SW480 (cell line): ENCODE data around the gene CPT1C.
A peak's percentile ranks its signal among the peaks of the same experiment; 100 is the strongest.
"Not testable (repeated sequence)": the region's sequence is repeated elsewhere in the genome, so short reads cannot be mapped to it uniquely, and the experiment has no call there.

Experiments
- DNase-seq: peaks from one replicate; pipeline ENCODE4 v3.0.0-alpha.2; 2016; ENCODE audit warnings: low spot score

CPT1C gene

DNA sequence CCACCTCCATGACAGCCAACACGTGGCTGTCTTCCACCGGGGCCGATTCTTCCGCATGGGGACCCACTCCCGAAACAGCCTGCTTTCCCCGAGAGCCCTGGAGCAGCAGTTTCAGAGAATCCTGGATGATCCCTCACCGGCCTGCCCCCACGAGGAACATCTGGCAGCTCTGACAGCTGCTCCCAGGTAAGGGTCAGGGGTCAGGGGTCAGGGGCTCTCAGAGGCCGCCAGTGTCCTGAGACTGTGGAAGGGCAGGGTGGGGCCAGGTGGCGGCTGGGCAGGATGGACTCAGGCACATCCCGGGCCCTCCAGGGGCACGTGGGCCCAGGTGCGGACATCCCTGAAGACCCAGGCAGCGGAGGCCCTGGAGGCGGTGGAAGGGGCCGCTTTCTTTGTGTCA, 15.0 kb downstream of the CPT1C start:
- DNase-seq = no peak

DNA sequence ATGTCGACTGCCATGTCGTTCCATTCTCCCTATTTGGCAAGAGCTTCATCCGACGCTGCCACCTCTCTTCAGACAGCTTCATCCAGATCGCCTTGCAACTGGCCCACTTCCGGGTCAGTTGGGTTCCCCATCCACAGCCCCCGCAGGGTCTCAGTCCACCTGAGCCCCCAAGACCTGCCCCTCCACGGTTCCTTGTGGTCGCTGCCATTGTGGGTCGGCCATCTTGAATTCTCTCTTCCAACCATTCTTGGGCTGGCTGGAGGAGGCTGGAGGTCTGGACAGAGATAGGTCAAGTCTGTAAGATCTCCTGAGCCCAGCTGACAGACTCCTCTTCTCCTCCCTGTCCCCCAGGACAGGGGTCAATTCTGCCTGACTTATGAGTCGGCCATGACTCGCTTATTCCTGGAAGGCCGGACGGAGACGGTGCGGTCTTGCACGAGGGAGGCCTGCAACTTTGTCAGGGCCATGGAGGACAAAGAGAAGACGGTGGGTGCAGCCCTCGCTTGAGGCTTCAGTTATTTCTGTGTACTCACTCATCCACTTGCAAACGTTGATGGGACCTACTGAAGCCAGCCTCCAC, 19.5 kb downstream of the CPT1C start:
- no peak for DNase-seq

DNA sequence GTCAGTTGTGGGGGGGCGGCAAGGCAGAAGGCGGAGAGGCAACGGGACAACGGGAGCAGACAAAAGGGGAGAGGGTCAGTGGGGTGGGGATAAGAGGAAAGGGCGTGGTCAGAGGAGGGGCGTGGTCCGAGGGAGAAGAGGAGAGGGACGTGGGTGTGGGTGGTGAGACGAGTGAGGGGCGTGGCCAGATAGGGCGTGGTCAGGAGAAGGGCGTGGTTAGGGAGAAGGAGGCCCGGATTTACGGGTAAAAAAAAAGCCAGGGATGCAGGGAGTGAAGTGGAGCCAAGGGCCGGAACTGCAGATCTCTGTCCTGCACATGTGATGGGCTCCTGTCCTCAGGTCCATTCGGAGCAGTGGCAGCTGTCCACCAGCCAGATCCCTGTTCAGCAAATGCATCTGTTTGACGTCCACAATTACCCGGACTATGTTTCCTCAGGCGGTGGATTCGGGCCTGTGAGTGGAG, 21.5 kb downstream of the CPT1C start:
- peak; percentile 70 for DNase-seq

DNA sequence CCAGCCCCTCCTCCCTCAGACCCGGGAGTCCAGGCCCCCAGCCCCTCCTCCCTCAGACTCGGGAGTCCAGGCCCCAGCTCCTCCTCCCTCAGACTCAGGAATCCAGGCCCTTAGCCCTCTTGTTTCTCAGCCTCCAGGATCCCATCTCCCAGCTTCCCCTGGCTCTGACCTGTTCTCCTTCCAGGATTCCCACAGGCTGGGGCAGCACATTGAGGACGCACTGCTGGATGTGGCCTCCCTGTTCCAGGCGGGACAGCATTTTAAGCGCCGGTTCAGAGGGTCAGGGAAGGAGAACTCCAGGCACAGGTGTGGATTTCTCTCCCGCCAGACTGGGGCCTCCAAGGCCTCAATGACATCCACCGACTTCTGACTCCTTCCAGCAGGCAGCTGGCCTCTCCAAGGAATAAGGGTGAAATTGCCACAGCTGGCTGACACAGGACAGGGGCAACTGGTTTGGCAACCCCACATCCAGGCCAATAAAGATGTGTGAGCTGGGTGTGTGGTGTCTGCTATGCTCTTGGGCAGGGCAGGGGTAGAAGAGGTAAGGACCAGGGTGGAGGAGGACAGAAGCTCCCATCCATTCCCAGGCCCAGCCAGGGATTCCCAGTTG, 22.4 kb downstream of the CPT1C start:
- DNase-seq = no peak

DNA sequence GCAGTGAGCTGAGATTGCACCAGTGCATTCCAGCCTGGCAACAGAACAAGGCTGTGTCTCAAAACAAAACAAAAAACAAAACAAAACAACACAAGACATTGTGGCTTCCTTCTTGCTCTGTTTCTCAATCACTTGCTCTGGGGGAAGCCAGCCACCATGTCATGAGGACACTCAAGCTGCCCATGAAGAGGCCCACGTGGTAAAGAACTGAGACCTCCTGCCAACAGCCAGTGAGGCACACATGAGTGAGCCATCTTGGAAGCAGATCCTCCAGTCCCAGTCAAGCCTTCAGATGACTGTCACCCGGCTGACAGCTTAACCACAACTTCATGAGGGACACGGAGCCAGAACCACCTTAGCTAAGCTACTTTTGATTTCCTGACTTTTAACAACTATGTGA, 25.2 kb downstream of the CPT1C start:
- DNase-seq = no peak

DNA sequence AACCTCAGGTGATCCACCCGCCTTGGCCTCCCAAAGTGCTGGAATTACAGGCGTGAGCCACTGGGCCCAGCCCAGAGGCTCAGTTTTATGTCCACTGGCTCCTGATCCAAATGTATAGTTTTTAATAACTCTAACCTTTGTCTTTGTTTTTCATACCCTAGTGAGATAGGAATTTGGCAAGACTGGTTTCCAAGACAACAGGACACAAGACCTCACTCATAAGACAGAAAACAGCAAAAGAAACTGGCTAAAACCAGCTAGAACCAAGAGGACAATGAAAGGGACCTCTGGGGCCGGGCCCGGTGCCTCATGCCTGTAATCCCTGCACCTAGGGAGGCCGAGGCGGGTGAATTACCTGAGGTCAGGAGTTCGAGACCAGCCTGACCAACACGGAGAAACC, 27.6 kb downstream of the CPT1C start:
- DNase-seq = no peak

DNA sequence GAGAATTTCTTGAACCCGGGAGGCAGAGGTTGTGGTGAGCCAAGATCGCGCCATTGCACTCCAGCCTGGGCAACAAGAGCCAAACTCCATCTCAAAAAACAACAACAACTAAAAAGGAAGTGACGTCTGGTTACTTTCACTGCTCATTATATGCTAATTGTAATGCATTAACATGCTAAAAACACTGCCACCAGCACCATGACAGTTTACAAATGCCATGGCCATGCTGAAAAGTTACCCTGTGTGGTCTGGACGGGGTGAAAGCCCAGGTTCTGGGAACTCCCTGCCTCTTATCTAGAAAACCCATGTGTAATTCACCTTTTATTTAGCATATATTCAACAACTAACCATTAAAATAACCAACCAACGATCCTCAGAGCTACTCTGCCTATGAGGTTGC, 28.1 kb downstream of the CPT1C start:
- no peak for DNase-seq

DNA sequence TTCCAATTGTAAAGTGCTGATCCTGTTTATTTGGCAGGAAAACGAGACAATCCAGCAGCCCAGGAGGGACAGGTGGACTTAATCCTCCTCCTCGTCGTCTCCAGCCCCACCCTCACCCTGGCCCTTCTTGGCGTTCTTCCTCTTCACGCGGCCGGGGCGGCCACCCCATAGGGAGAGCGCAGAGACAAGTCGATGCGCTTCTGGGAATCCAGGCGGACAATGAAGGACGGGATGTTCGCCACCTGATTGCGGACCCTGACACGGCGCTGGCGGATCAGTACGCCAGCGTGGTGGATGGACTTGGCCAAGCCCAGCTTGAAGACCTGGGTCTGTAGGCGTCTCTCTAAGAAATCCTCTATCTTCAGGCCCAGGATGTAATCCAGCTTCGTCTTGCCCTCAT, 28.5 kb downstream of the CPT1C start:
- not testable (repeated sequence) for DNase-seq

DNA sequence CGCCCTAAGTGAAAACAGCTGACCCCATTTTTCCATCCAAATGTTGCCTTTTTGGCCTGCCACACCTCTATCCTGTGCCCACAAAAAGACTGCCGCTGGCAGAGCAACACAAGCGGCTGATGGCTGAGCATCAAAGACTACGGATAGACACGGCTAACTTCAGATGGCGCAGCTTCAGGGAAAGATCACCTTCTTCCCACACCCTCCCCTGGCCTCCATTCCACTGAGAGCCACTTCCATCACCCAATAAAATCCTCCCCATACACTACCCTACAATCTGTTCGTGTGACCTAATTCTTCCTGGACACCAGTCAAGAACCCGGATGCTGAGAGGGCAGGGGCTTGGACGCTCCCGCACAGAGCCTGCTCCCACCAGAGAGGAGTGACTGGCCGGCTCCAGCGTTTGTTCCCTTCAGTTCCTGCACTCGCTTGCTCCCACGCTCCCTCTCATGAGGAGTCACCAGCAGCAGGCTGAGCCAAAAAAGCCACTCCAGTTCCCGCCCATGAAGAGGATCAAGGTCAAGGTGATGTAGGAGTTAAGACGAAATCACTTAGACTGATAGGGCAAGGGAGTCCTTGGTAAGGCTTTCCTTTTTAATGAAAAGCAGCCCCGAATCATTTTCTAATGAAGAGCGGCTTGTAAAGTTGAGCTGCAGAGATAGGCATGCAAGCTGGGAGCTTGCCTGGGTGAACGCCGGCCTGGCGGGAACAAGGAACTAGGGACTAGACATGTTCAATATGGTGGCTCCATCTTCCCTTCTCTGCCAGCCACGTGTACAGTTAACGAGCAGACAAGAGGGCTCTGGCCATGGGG, 36.5 kb downstream of the CPT1C start:
- no peak for DNase-seq

DNA sequence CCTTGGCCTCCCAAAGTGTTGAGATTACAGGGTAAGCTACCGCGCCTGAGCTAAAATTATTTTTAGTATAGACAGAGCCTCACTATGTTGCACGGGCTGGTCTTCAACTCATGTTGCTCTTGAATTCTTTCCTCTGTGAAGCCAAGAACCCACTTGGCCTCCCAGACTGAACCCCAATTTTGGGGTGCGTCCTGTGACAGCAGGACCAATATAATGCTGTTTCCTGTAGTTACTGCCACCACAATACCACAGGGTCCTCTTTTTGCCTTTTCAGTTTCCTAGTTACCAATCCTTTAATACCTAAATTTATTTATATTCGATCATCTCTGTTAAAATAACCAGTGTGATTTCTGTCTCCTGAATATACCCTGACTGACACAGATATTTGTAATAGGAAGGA, 39.2 kb downstream of the CPT1C start:
- no peak for DNase-seq

DNA sequence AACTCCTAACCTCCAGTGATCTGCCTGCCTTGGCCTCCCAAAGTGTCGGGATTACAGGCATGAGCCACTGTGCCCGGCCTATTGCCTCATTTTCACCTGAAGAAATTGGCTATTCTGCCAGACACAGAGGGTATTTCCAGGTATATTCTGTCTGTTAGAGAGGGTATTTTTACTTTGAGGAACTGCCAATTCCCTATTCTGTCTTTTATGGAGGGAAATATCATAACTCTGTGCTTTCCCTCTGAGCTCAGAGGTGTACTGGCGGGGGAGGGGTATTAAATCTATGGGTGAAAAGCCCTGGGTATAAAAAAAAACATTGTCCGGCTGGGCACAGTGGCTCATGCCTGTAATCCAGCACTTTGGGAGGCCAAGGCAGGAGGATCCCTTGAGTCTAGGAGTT, 47.4 kb downstream of the CPT1C start:
- DNase-seq = no peak

DNA sequence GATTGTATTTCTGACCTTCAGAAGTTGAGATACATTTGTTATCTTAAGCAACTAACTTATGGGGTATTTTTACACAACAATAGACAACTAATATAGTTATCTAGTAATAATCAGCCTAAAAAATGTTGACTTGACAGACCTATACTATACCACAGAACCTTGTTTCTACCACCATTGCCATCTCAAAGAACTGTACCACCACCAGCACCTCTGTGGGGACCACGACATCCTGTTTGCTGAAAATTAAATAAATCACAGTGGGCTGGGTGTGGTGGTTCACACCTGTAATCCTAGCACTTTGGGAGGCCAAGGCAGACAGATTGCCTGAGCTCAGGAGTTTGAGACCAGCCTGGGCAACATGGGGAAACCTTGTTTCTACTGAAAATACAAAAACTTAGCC, 48.2 kb downstream of the CPT1C start:
- DNase-seq = no peak

DNA sequence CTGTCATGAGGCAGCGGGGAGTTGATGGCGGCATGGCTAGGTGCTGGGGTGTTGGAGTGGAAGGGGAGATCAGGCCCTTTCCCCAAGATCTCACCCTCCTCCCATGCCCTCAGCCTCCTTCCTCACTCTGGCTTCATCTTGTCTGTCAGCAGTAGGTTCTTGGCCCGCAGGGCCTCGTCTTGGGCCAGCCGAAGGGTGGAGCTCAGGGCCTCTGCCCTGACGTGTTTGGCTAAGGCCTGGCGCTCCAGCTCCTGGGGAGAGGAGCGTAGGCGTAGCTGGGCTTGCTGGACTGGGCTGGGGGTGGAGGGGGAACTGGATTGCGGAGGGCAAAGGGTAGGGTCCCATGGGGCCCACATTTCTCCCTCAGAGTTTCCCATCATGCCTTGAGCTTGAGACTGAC, 49.0 kb downstream of the CPT1C start:
- DNase-seq = no peak

DNA sequence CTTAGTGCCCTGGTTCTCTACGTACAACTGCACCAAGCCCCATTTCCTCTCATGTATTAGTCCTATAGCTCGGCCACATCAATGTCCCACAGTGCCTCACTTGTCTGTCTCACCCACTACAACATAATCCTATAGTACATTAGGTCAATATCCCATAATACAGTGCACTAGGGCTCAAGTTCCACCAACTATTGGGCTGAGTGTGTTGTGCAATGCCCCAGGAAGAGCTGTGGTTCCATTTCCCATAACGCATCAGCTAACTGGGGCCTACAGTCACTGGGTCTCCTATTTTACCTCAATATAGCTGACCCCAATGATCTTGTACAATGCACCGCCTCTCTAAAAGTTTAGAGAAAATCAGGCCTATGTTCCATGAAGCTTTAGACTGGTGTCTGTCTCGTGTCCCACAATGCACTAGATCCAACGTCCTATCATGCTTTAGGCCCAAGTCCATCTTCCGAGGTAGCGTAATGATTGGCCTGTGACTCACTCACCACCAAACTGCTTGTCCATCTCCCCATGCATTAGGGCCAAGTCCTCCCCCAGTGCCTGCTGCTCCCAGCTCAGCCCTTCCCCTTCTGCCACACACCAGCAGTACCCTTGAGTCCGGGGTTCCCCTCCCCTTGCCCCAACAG, 50.4 kb downstream of the CPT1C start:
- peak; percentile 32 for DNase-seq

DNA sequence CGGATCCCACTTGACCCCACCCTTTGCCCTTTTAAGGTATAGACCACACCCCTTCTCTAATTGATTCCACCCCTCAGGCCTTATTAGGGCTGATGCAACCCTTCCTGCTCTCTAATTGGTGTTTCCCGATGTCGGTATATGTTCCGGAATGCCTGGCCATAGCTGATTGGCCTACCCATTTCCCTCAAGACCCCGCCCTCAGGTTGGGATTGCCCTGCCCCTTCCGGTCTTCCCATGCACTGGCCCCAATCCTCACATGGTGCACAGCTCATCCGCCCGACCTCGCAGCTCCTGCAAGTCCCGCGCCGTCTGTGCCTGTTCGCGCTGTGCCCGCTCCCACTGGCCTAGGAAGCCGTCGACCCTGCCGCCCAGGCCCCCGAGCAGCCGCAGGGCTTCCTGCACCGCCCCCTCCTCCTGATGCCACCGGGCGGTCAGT, 54.0 kb downstream of the CPT1C start:
- DNase-seq = no peak

DNA sequence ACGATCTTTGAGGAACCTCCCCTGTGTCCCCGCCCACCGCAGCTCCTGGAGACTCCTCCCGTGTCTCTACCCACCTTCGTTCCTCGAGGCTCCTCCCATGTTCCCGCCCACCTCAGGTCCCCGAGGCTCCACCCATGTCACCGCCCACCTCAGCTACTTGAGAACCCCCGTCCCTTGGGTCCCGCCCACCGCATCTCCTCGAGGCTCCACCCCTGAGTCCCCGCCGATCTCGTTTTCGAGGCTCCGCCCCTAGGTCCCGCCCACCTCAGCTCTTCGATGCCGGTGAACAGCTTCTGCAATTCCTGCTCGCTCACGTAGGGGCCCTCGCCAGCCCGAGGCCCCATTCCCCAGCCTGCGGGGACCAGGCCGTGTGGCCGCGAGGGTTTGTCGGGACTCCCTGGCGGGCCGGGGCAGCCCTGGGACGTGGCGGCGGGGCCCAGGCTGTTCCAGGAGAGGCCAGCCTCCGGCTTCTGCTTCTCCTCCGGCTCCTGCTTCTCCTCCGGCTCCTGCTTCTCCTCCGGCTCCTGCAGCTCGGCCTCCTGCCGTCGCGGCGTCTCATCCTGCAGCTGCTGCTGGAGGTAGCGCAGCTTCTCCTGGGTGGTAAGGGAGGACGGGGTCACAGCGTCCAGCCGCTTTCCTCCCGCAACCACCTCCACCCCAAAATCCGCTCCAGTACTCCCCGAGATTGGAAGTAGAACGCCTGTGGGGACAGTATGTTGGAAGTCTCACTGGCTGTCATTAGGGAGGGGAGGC, 55.5 kb downstream of the CPT1C start:
- no peak for DNase-seq

DNA sequence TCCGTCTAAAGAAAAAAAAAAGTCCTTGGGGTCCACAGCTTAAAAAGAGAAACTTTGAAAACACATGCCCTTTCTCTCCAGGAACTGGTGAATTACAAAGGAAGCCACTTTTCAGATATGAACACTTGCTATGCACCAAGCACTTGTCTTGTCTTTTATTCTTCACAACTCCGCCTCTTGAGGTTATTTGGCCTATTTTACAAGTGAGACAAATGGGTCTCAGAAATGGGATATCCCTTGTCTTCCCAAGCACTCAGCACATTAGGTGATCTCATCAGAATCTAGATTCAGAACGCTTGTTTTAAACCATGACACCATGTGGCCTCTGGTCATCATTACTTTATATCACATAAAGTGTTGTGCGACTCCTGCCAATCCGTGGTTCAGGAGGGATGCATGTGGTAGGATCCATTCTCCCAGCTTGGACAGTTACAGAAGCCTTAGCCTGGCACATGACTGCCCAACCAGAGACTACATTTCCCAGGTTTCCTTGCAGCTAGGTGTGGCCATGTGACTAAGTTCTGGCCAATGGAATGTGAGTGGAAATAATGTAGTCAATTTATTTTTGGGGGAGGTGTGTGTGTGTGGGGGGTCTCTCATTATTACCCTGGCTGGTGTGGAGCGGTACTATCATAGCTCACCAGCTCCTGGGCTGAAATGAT, 58.3 kb downstream of the CPT1C start:
- no peak for DNase-seq

DNA sequence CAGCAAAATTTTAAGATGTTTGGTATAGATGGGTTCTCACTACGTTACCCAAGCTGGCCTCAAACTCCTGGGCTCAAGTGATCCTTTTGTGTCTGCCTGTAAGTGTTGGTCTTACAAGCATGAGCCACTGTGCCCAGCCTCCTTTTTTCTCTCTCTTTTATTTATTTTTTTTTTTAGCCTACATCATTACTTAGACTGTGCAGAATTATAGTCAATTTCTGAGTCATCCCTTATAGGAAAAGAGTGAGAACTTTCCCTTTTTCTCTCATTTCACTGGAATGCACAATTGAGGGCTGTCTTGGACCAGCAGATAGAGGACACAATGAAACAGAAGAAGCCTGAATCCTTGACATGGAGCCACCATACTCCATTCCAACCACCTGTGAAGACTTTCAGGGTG, 58.9 kb downstream of the CPT1C start:
- no peak for DNase-seq

DNA sequence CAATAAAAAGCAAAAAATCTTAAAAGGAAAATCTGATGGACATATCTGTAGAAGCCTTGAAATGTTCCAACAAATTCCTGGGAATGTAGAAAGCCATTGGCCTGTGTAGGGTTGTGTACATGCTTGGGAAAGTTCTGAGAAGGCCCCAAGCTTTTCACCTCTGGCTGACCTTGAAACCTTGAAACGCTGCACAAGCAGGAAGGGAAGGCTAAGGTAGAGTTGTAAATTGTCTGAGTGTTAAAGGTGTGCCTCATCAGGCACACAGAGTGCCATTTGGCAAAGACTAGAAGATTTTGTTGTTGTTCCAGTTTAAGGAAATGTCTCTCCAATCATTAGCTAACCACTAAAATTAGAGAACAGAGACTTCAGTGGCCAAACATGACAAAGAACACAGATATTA, 61.8 kb downstream of the CPT1C start:
- no peak for DNase-seq

DNA sequence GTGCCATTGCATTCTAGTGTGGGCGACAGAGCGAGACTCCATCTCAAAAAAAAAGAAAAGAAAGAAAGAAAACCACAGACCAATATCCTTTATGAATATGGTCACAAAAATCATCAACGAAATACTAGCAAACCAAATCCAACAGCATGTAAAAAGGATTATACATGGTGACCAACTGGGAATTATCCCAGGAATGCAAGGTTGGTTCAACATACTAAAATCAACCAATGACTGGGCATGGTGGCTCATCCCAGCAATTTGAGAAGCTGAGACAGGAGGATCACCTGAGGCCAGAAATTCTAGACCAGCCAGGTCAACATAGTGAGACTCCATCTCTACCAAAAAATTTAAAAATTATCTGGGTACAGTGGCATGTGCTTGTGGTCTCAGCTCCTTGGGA, 65.0 kb downstream of the CPT1C start:
- DNase-seq = no peak

DNA sequence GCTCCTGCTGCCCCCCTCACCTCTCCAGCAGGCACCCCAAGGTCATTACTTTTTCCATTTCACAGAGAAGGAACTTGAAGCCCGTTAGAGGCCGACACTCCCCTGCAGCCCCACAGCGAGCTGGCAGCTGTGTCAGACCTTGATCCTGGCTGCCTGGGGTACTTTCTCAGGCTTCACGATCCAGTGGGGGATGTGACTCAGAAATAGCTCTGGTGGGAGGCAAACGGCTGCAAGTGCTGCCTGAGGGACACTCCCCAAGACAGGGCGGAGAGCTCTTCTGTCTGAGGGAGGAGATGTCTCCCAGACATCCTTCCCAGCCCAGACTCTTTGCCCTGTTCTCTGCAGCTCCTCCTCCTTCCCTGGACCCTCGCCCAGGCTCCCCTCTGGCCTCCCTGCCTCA, 67.4 kb downstream of the CPT1C start:
- DNase-seq = no peak

DNA sequence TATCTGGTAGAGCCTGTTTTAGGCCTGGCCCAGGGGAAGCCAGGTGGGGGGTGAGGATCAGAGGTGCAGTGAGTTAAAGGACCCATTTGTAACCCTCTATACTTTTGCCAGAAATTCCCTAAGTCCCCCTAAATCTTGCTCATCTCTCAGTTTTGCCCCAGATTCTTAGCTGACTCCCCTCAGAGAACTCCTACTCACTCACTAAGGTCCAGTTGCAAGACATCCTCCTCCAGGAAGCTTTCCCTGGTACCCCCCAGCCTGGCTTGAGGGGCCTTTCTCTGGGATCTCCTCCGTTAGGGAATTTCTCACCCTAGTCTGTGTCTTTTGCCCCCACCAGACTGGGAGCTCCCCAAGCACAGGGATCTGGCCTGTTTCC, 70.3 kb downstream of the CPT1C start:
- DNase-seq = no peak
